HG03439 (cell line): Measurements from ENCODE around the gene ZNF438.

ENCODE experiments used
- ATAC-seq: cut with Tn5 transposase; IDR thresholded peaks from one replicate; pipeline ENCODE4 v1.9.1; 2021; ENCODE audit warnings: mild to moderate bottlenecking, moderate library complexity; ENCODE audit not compliant: unreplicated experiment

The ZNF438 gene

GRCh38 chr10:30894221-30894620, 137.4 kb downstream of the ZNF438 start:
- ATAC-seq = no peak

- ATAC-seq = no peak
These were observed 138.5 kb downstream of the ZNF438 start for GRCh38 chr10:30893208-30893607.

GRCh38 chr10:30887839-30888238, 143.8 kb downstream of the ZNF438 start:
- ATAC-seq = no peak

- no peak for ATAC-seq
These were observed 146.2 kb downstream of the ZNF438 start for GRCh38 chr10:30885423-30885822.

GRCh38 chr10:30883751-30884150, 147.9 kb downstream of the ZNF438 start:
- no peak for ATAC-seq

- no peak for ATAC-seq
These were observed 148.5 kb downstream of the ZNF438 start for GRCh38 chr10:30883116-30883515.

GRCh38 chr10:30882281-30882680, 149.4 kb downstream of the ZNF438 start:
- ATAC-seq = no peak

- no peak for ATAC-seq
These were observed 152.7 kb downstream of the ZNF438 start for GRCh38 chr10:30878920-30879319.

- no peak for ATAC-seq
These were observed 154.6 kb downstream of the ZNF438 start for GRCh38 chr10:30877111-30877510.

- ATAC-seq = no peak
These were observed 158.3 kb downstream of the ZNF438 start for GRCh38 chr10:30873411-30873810.

- no peak for ATAC-seq
These were observed 160.8 kb downstream of the ZNF438 start for GRCh38 chr10:30870896-30871295.

GRCh38 chr10:30869566-30869965, 162.1 kb downstream of the ZNF438 start:
- no peak for ATAC-seq

GRCh38 chr10:30868611-30869010, 163.1 kb downstream of the ZNF438 start:
- ATAC-seq = no peak

- no peak for ATAC-seq
These were observed 164.8 kb downstream of the ZNF438 start for GRCh38 chr10:30866896-30867295.

- ATAC-seq = no peak
These were observed 166.3 kb downstream of the ZNF438 start for GRCh38 chr10:30865141-30865926.

GRCh38 chr10:30863516-30864210, 168.0 kb downstream of the ZNF438 start:
- ATAC-seq = no peak

- ATAC-seq = no peak
These were observed 169.2 kb downstream of the ZNF438 start for GRCh38 chr10:30862486-30862885.

- no peak for ATAC-seq
These were observed 169.7 kb downstream of the ZNF438 start for GRCh38 chr10:30861976-30862375.

- ATAC-seq = no peak
These were observed 170.4 kb downstream of the ZNF438 start for GRCh38 chr10:30861221-30861620.

GRCh38 chr10:30858499-30858898, 173.2 kb downstream of the ZNF438 start:
- ATAC-seq = no peak

GRCh38 chr10:30857803-30858202, 173.9 kb downstream of the ZNF438 start:
- ATAC-seq = no peak

GRCh38 chr10:30855131-30855530, 176.5 kb downstream of the ZNF438 start:
- ATAC-seq = no peak
